WTC11 (cell line): Measurements from ENCODE around the gene INPP5A. TPM values are rescaled to one million over a fixed set of nuclear protein-coding genes. Genes with fewer than 3 reads are reported as not detected.
A peak's percentile ranks its signal among the peaks of the same experiment; 100 is the strongest.

Experiments used
- ATAC-seq: fragments of 200-7000 bp; cut with Tn5 transposase; 2 replicates; pipeline ENCODE4 v1.10.0; 2021; ENCODE audit warnings: mild to moderate bottlenecking, moderate library complexity
- CTCF ChIA-PET: fragments of 300-600 bp; sonication (Branson Sonifier 250); formaldehyde crosslinking; loops from one replicate; lab custom pipeline; 2021; ENCODE audit warnings: antibody characterized with exemption; lab: Charles Lee
- POLR2A ChIA-PET: fragments of 350-600 bp; sonication (Branson Sonifier 250); formaldehyde crosslinking; loops from one replicate; lab custom pipeline; 2021; ENCODE audit warnings: antibody characterized with exemption; lab: Charles Lee
- DNase-seq: peaks from one replicate; pipeline ENCODE4 v3.0.0; 2021; ENCODE audit warnings: low spot score
- H3K27ac Mint-ChIP-seq: 2 replicates; pipeline ENCODE4 v1.8.0; 2021; ENCODE audit warnings: mixed read lengths
- H3K27me3 Mint-ChIP-seq: 2 replicates; pipeline ENCODE4 v1.8.0; 2021; ENCODE audit warnings: low read depth, mild to moderate bottlenecking, moderate library complexity, mixed read lengths
- H3K36me3 Mint-ChIP-seq: 2 replicates; pipeline ENCODE4 v1.8.0; 2021; ENCODE audit warnings: mixed read lengths
- H3K4me1 Mint-ChIP-seq: 2 replicates; pipeline ENCODE4 v1.8.0; 2022; ENCODE audit warnings: mixed read lengths
- H3K4me3 Mint-ChIP-seq: 2 replicates; pipeline ENCODE4 v1.8.0; 2021; ENCODE audit warnings: mild to moderate bottlenecking, moderate library complexity, mixed read lengths
- H3K9me3 Mint-ChIP-seq: 2 replicates; pipeline ENCODE4 v1.8.0; 2021; ENCODE audit warnings: mixed read lengths
- AFF4 ChIP-seq: sonication (generic); formaldehyde crosslinking; IDR thresholded peaks from 2 replicates; pipeline ENCODE4 v1.8.1; 2023; ENCODE audit warnings: mild to moderate bottlenecking, missing genetic modification reagents, borderline replicate concordance
- EMX1 ChIP-seq: fragments of 250-450 bp; sonication (Bioruptor Pico); IDR thresholded peaks from 2 replicates; pipeline ENCODE4 v1.8.0; 2021; ENCODE audit warnings: mild to moderate bottlenecking
- ESRRA ChIP-seq: sonication (generic); formaldehyde crosslinking; IDR thresholded peaks from 2 replicates; pipeline ENCODE4 v1.8.1; 2022; ENCODE audit warnings: mild to moderate bottlenecking, missing genetic modification reagents, borderline replicate concordance
- GTF2I ChIP-seq: fragments of 250-450 bp; sonication (Bioruptor Pico); conservative IDR thresholded peaks from 2 replicates; pipeline ENCODE4 v1.4.0; 2021; ENCODE audit warnings: mild to moderate bottlenecking
- IRF1 ChIP-seq: sonication (generic); formaldehyde crosslinking; IDR thresholded peaks from 2 replicates; pipeline ENCODE4 v1.8.0; 2023; ENCODE audit warnings: missing genetic modification reagents
- JUN ChIP-seq: sonication (generic); formaldehyde crosslinking; IDR thresholded peaks from 2 replicates; pipeline ENCODE4 v1.8.0; 2023; ENCODE audit warnings: mild to moderate bottlenecking, missing genetic modification reagents
- NFYB ChIP-seq: sonication (generic); formaldehyde crosslinking; conservative IDR thresholded peaks from 2 replicates; pipeline ENCODE4 v1.8.0; 2022; ENCODE audit warnings: low read depth, missing genetic modification reagents
- NR1H2 ChIP-seq: sonication (generic); formaldehyde crosslinking; IDR thresholded peaks from 2 replicates; pipeline ENCODE4 v1.9.0; 2021; ENCODE audit warnings: mild to moderate bottlenecking, moderate library complexity, missing genetic modification reagents
- USF2 ChIP-seq: sonication (generic); formaldehyde crosslinking; IDR thresholded peaks from 2 replicates; pipeline ENCODE4 v1.8.1; 2023; ENCODE audit warnings: mild to moderate bottlenecking, missing genetic modification reagents, moderate library complexity
- ZNF219 ChIP-seq: sonication (generic); formaldehyde crosslinking; IDR thresholded peaks from 2 replicates; pipeline ENCODE4 v1.8.0; 2023; ENCODE audit warnings: missing genetic modification reagents, mild to moderate bottlenecking, borderline replicate concordance
- ZNF423 ChIP-seq: fragments of 250-450 bp; sonication (Bioruptor Pico); IDR thresholded peaks from 2 replicates; pipeline ENCODE4 v2.1.2; 2022; ENCODE audit warnings: mild to moderate bottlenecking, moderate library complexity
- total RNA-seq: library from RNA; stranded (reverse); gene quantifications from 3 replicates; pipeline ENCODE4 v1.2.3, GENCODE V29; 2021

The INPP5A gene
- total RNA-seq, 1 experiment from 2014 or later: 22.1 TPM

GRCh38 chr10:132538031-132538789 is 623 bp downstream of the INPP5A start:
- ChIA-PET CTCF (no interaction called here), POLR2A (no interaction called here)
- Mint-ChIP-seq H3K27ac (no peak overlapping the region), H3K36me3 (no peaks in the 10 kb centered on the region; the same call in 1 of the 2 replicates), H3K4me3 (peak overlapping the region; percentile 86), H3K9me3 (no peaks in the 10 kb centered on the region), H3K4me1 (peaks cover 51% of the 10 kb centered on the region), H3K27me3 (peaks cover 13% of the 10 kb centered on the region)
- ATAC-seq (no peak), DNase-seq (peak; percentile 22)
- TF ChIP-seq NR1H2 (no peak), USF2 (CRISPR knock-in tag) (0 out of 2 replicates have a peak, but pooled peaks have one; percentile 10), ESRRA (no peak)

- peak; percentile 7 for DNase-seq
- ATAC-seq: no peak
- Mint-ChIP-seq H3K27ac (no peak overlapping the region), H3K36me3 (no peaks in the 10 kb centered on the region; the same call in 1 of the 2 replicates), H3K4me3 (peak overlapping the region; percentile 86)
- POLR2A ChIA-PET: no interaction called here
- TF ChIP-seq GTF2I (CRISPR knock-in tag) (no peak), EMX1 (CRISPR knock-in tag) (no peak), NFYB (CRISPR knock-in tag) (no peak), JUN (CRISPR knock-in tag) (no peak), IRF1 (no peak)
- TF ChIP-seq, all 79 proteins: peak for 0
- Mint-ChIP-seq H3K9me3 (no peaks in the 10 kb centered on the region), H3K27me3 (peaks cover 13% of the 10 kb centered on the region), H3K4me1 (peaks cover 51% of the 10 kb centered on the region)
- CTCF ChIA-PET: no interaction called here
These were observed 1.3 kb downstream of the INPP5A start for GRCh38 chr10:132538790-132539421.

- H3K9me3 Mint-ChIP-seq: no peaks in the 10 kb centered on the region
- POLR2A ChIA-PET: no interaction called here
- TF ChIP-seq ZNF219 (CRISPR knock-in tag) (no peak), AFF4 (CRISPR knock-in tag) (no peak), USF2 (CRISPR knock-in tag) (no peak), ZNF423 (CRISPR knock-in tag) (no peak)
- H3K4me3 Mint-ChIP-seq: 0 out of 2 replicates have a peak overlapping the region, but pooled peaks have one; percentile 4
- H3K27me3 Mint-ChIP-seq: peaks cover 13% of the 10 kb centered on the region
- H3K27ac Mint-ChIP-seq: no peak overlapping the region
- ATAC-seq (no peak), DNase-seq (peak; percentile 6)
- H3K36me3 Mint-ChIP-seq: no peaks in the 10 kb centered on the region; the same call in 1 of the 2 replicates
- peaks cover 54% of the 10 kb centered on the region for H3K4me1 Mint-ChIP-seq
- CTCF ChIA-PET: no interaction called here
These were observed 1.8 kb downstream of the INPP5A start for GRCh38 chr10:132539431-132539839.
